GM12875 (cell line): ENCODE results near the gene ENGASE.

Experiments
- H3K4me3 ChIP-seq: one replicate; pipeline ENCODE4 v1.5.1; 2011; ENCODE audit warnings: low read depth, low read length, control low read depth
- CTCF ChIP-seq: IDR thresholded peaks from 2 replicates; pipeline ENCODE4 v1.5.1; 2011; ENCODE audit warnings: low read depth, mild to moderate bottlenecking, control low read depth, inconsistent platforms, low read length, moderate library complexity, borderline replicate concordance; ENCODE audit not compliant: insufficient read depth

The ENGASE gene

GRCh38 chr17:79129523-79129922, 54.9 kb downstream of the ENGASE start:
- no peak for TF ChIP-seq CTCF
- H3K4me3 ChIP-seq: no peak overlapping the region

- TF ChIP-seq CTCF: no peak
- no peak overlapping the region for H3K4me3 ChIP-seq
These were observed 56.1 kb downstream of the ENGASE start for GRCh38 chr17:79130536-79131273.

GRCh38 chr17:79131274-79131635, 56.6 kb downstream of the ENGASE start:
- TF ChIP-seq CTCF: no peak
- no peak overlapping the region for H3K4me3 ChIP-seq

GRCh38 chr17:79131701-79132100, 57.1 kb downstream of the ENGASE start:
- no peak for TF ChIP-seq CTCF
- H3K4me3 ChIP-seq: no peak overlapping the region

- no peak overlapping the region for H3K4me3 ChIP-seq
- TF ChIP-seq CTCF: no peak
These were observed 57.8 kb downstream of the ENGASE start for GRCh38 chr17:79132271-79133064.

- TF ChIP-seq CTCF: no peak
- H3K4me3 ChIP-seq: no peak overlapping the region
These were observed 58.6 kb downstream of the ENGASE start for GRCh38 chr17:79133214-79133613.

- H3K4me3 ChIP-seq: no peak overlapping the region
- TF ChIP-seq CTCF: no peak
These were observed 59.4 kb downstream of the ENGASE start for GRCh38 chr17:79133985-79134384.
